Islet precursor cell (in vitro differentiated cells): ENCODE results near the gene CACNA1C.

Experiments used
- DNase-seq: peaks from one replicate; pipeline ENCODE4 v3.0.0-alpha.2; 2018

CACNA1C gene

GRCh38 chr12:2173971-2174370 is 121.2 kb downstream of the CACNA1C start:
- DNase-seq = no peak

- no peak for DNase-seq
Measured at GRCh38 chr12:2177003-2177402, 124.2 kb downstream of the CACNA1C start.

GRCh38 chr12:2177751-2178150 is 125.0 kb downstream of the CACNA1C start:
- no peak for DNase-seq

GRCh38 chr12:2179058-2179457 is 126.3 kb downstream of the CACNA1C start:
- no peak for DNase-seq

GRCh38 chr12:2179953-2180736 is 127.4 kb downstream of the CACNA1C start:
- DNase-seq = peak; percentile 77

GRCh38 chr12:2180737-2181082 is 127.9 kb downstream of the CACNA1C start:
- DNase-seq = no peak

GRCh38 chr12:2183556-2184541 is 131.1 kb downstream of the CACNA1C start:
- peak; percentile 84 for DNase-seq

- DNase-seq = no peak
Measured at GRCh38 chr12:2185751-2186341, 133.1 kb downstream of the CACNA1C start.

- DNase-seq = no peak
Measured at GRCh38 chr12:2187195-2187945, 134.6 kb downstream of the CACNA1C start.

- DNase-seq = no peak
Measured at GRCh38 chr12:2190085-2190484, 137.3 kb downstream of the CACNA1C start.

GRCh38 chr12:2190896-2191533 is 138.2 kb downstream of the CACNA1C start:
- DNase-seq = no peak

- DNase-seq = no peak
Measured at GRCh38 chr12:2191534-2192153, 138.9 kb downstream of the CACNA1C start.

GRCh38 chr12:2192231-2192630 is 139.4 kb downstream of the CACNA1C start:
- DNase-seq = no peak

GRCh38 chr12:2194060-2194459 is 141.3 kb downstream of the CACNA1C start:
- no peak for DNase-seq

- no peak for DNase-seq
Measured at GRCh38 chr12:2194571-2194970, 141.8 kb downstream of the CACNA1C start.

- DNase-seq = no peak
Measured at GRCh38 chr12:2195085-2195484, 142.3 kb downstream of the CACNA1C start.

GRCh38 chr12:2198005-2198501 is 145.3 kb downstream of the CACNA1C start:
- peak; percentile 97 for DNase-seq

- no peak for DNase-seq
Measured at GRCh38 chr12:2198542-2198941, 145.8 kb downstream of the CACNA1C start.

- no peak for DNase-seq
Measured at GRCh38 chr12:2205996-2206395, 153.2 kb downstream of the CACNA1C start.

GRCh38 chr12:2208837-2209635 is 156.2 kb downstream of the CACNA1C start:
- no peak for DNase-seq

GRCh38 chr12:2211119-2211518 is 158.3 kb downstream of the CACNA1C start:
- DNase-seq = no peak
